NCI-H2227 (cell line): Measurements from ENCODE around the gene LIPG.

Source experiments
- DNase-seq: peaks from one replicate; lab custom pipeline; 2025; ENCODE audit not compliant: unreplicated experiment; lab: John Stamatoyannopoulos, UW

LIPG gene

GRCh38 chr18:49610022-49610445 lies 48.2 kb downstream of the LIPG start:
- DNase-seq, result peak; percentile 23

GRCh38 chr18:49611316-49611715 lies 49.5 kb downstream of the LIPG start:
- no peak for DNase-seq

- DNase-seq, result no peak
These were observed 50.7 kb downstream of the LIPG start for GRCh38 chr18:49612515-49613033.

GRCh38 chr18:49613141-49613640 lies 51.3 kb downstream of the LIPG start:
- peak; percentile 40 for DNase-seq

GRCh38 chr18:49613641-49614151 lies 51.8 kb downstream of the LIPG start:
- peak; percentile 33 for DNase-seq

- no peak for DNase-seq
These were observed 54.9 kb downstream of the LIPG start for GRCh38 chr18:49616618-49617328.

- DNase-seq, result no peak
These were observed 55.5 kb downstream of the LIPG start for GRCh38 chr18:49617329-49617695.

- no peak for DNase-seq
These were observed 56.0 kb downstream of the LIPG start for GRCh38 chr18:49617865-49618264.

GRCh38 chr18:49618742-49619681 lies 57.2 kb downstream of the LIPG start:
- DNase-seq, result no peak

GRCh38 chr18:49619801-49620200 lies 57.9 kb downstream of the LIPG start:
- DNase-seq, result no peak

GRCh38 chr18:49621301-49621700 lies 59.4 kb downstream of the LIPG start:
- no peak for DNase-seq

GRCh38 chr18:49621717-49622351 lies 60.0 kb downstream of the LIPG start:
- DNase-seq, result no peak

- DNase-seq, result no peak
These were observed 61.7 kb downstream of the LIPG start for GRCh38 chr18:49623571-49623970.

GRCh38 chr18:49625021-49625691 lies 63.3 kb downstream of the LIPG start:
- no peak for DNase-seq

GRCh38 chr18:49626842-49627467 lies 65.1 kb downstream of the LIPG start:
- no peak for DNase-seq

GRCh38 chr18:49628119-49628518 lies 66.3 kb downstream of the LIPG start:
- no peak for DNase-seq

- peak; percentile 10 for DNase-seq
These were observed 67.3 kb downstream of the LIPG start for GRCh38 chr18:49628881-49629795.

- DNase-seq, result no peak
These were observed 68.4 kb downstream of the LIPG start for GRCh38 chr18:49630246-49630699.
